ENCODE data around the gene PCDHGA9. TPM values are rescaled to one million over a fixed set of nuclear protein-coding genes. Genes with fewer than 3 reads are reported as not detected.

PCDHGA9 gene
- total and polyA plus RNA-seq, 2 of the 8 experiments (the other 6 are each of a cell fraction or from before 2014, with no cell fraction given), result 0.79 to 1.1 TPM

GRCh38 chr5:141392429-141393198, 10.0 kb upstream of the PCDHGA9 start, which contains the start of gene PCDHGA8:
TSS of gene PCDHGA8 (plus strand) at chr5:141392633. CDS start at chr5:141392814, 181 bp downstream.
- Histone ChIP-seq H3K27me3 (replicated peaks in 1 of 4; ENCODE audit: control insufficient read depth in 3 of 4, extremely low read depth in 1 of 4, insufficient read depth in 3 of 4, low read length in 3 of 4) (no peaks in the 10 kb centered on the region; a peak in 1 of 7 replicates), H3K4ac (replicated peaks; ENCODE audit: insufficient read length, low read depth, low read length) (no peak within 1 kb of the TSS), H2BK120ac (replicated peaks; ENCODE audit: low read depth, low read length) (no peak within 1 kb of the TSS), H3K36me3 (ENCODE audit: control insufficient read depth in 2 of 4, insufficient read depth in 4 of 4, low read length in 3 of 4) (peaks cover 3 to 29% (median 14%) of the 10 kb centered on the region in 4 experiments; a peak in 7 of 8 replicates), H2BK15ac (ENCODE audit: low read length) (no peak within 1 kb of the TSS), H3K79me2 (ENCODE audit: control insufficient read depth in 1 of 2, insufficient read depth in 2 of 2, low read length in 2 of 2) (no peaks in the 10 kb centered on the region), H3K9me3 (ENCODE audit: insufficient read depth in 2 of 2, low read depth in 1 of 2, low read length in 1 of 2) (peaks cover 53 to 64% of the 10 kb centered on the region in 2 experiments), H4K8ac (ENCODE audit: extremely low read depth, insufficient read depth, low read length) (no peak within 1 kb of the TSS; the same call in 1 of the 2 replicates), H4K91ac (replicated peaks; ENCODE audit: insufficient read length, low read length) (no peak within 1 kb of the TSS), H3K4me2 (ENCODE audit: insufficient read depth in 1 of 2, low read depth in 2 of 2, low read length in 2 of 2) (no peak within 1 kb of the TSS), H3K79me1 (ENCODE audit: low read depth, low read length) (no peaks in the 10 kb centered on the region), H3K14ac (ENCODE audit: insufficient read length) (no peak within 1 kb of the TSS), H4K20me1 (replicated peaks in 1 of 2; ENCODE audit: control insufficient read depth in 1 of 2, insufficient read depth in 2 of 2, low read length in 2 of 2) (no peaks in the 10 kb centered on the region), H3K4me1 (replicated peaks in 1 of 4; ENCODE audit: control insufficient read depth in 3 of 4, insufficient read depth in 4 of 4, low read length in 3 of 4) (no peaks in the 10 kb centered on the region), H3K18ac (ENCODE audit: extremely low read depth, low read length) (no peak within 1 kb of the TSS), H2BK5ac (ENCODE audit: low read depth, low read length) (no peak within 1 kb of the TSS), H2BK20ac (ENCODE audit: low read length) (no peak within 1 kb of the TSS), H3K9ac (replicated peaks in 1 of 4; ENCODE audit: extremely low read depth in 1 of 4, low read depth in 3 of 4, low read length in 3 of 4) (no peak within 1 kb of the TSS), H3K4me3 (ENCODE audit: extremely low read depth in 1 of 4, insufficient read depth in 2 of 4, low read depth in 3 of 4, low read length in 4 of 4) (peak within 1 kb of the TSS in 1 of 4 experiments; percentile 23; a peak in 1 of 8 replicates), H3K27ac (ENCODE audit: low read depth, low read length) (no peak within 1 kb of the TSS), H3K56ac (replicated peaks; ENCODE audit: insufficient read length, low read depth, low read length) (no peak within 1 kb of the TSS), H2BK12ac (ENCODE audit: low read depth, low read length) (no peak within 1 kb of the TSS), H3K23ac (ENCODE audit: insufficient read length) (no peak within 1 kb of the TSS), H3K23me2 (ENCODE audit: low read depth, low read length) (no peaks in the 10 kb centered on the region), H4K5ac (ENCODE audit: insufficient read length, low read depth, low read length) (no peak within 1 kb of the TSS), H2AFZ (ENCODE audit: low read length) (no peak within 1 kb of the TSS), H2AK5ac (ENCODE audit: low read depth, low read length) (no peak within 1 kb of the TSS)
- 96% methylated on average over 38 of the region's 38 CpGs; no CpG with 5 or more reads in 1 of the 2 experiments for WGBS, 2 experiments (ENCODE audit: extremely low coverage in 1 of 2, insufficient coverage in 1 of 2, insufficient read length in 1 of 2, insufficient replicate concordance in 2 of 2, low coverage in 1 of 2, low lambda C conversion rate in 2 of 2, missing lambda C conversion rate in 1 of 2)
- CTCF ChIA-PET (ENCODE audit: partially characterized antibody), result interaction anchor here (0.7 to 8.7 kb wide), 11 partner anchors 10 to 171 kb away, joined by 3 to 68 read pairs (median 5); partner anchors contain the start of genes PCDHGA10, PCDHGA11, PCDHGA9 and PCDHGB6
- FAIRE-seq, result no peak
- POLR2A ChIA-PET (ENCODE audit: partially characterized antibody), result no interaction called here
- no peak for DNase-seq (ENCODE audit: low read depth in 1 of 2, low spot score in 2 of 2)
- TF ChIP-seq KDM5A (IDR thresholded peaks at IDR 0.05; ENCODE audit: low read length), result no peak
- TF ChIP-seq RAD21 (IDR thresholded peaks at IDR 0.05 in 1 of 2, conservative IDR thresholded peaks at IDR 0.05 in 1 of 2; ENCODE audit: low read depth in 2 of 2, low read length in 2 of 2), result no peak
- TF ChIP-seq CBX8 (IDR thresholded peaks at IDR 0.05; ENCODE audit: borderline replicate concordance, low read depth, low read length), result no peak
- TF ChIP-seq TBP (IDR thresholded peaks at IDR 0.05; ENCODE audit: low read depth, low read length), result no peak
- no peak for TF ChIP-seq ATF3 (IDR thresholded peaks at IDR 0.05; ENCODE audit: insufficient read depth, low read depth, low read length)
- TF ChIP-seq SP1 (IDR thresholded peaks at IDR 0.05; ENCODE audit: low read depth, low read length), result no peak

All from H1 (cell line).